NCI-H226 (cell line): ENCODE measurements around the gene RGCC.

Source experiments
- DNase-seq: peaks from one replicate; pipeline ENCODE4 v3.0.0-alpha.2; 2015

RGCC gene

DNA sequence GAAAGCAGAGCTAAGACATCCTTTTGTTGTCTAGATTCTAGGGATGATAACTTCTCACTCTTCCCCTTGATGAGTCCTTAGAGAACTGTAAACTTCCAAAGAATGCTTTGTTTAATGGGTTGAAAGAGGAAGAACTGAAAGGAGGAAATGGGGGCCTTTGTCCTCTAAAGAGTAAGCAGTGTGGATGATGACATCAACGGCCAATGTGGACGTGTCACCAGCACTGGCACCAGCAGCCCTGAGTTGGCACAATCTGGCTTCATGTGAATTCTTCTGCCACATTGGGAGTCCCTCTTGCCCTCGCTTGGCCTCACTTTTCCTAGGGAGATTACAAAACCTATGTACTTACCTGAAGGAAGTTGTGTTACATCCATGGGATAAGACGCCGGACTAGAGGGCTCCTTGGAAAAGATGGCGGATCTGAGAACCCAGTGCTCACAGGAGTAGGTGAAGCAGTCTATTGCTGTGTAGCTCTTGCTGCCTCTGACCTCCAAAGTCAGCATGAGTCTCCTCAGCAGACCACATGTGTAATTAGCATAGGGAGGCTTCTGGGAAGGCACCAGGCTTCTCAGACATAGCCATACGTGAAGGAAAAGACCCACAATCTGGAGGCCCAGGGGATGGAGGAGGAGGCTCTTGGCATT is 62.8 kb downstream of the RGCC start:
- DNase-seq: no peak
